ENCODE measurements around the gene CADM2.

Gene CADM2

GRCh38 chr3:85077018-85077417 lies 118.2 kb downstream of the CADM2 start:
- no peak overlapping the region for H4K91ac ChIP-seq (ENCODE audit: low read length)
- H3K4me3 ChIP-seq (ENCODE audit: insufficient read depth in 1 of 2, low read depth in 1 of 2, low read length in 2 of 2): no peak overlapping the region
- H3K9ac ChIP-seq (ENCODE audit: low read length): no peak overlapping the region
- no peak overlapping the region for H2BK15ac ChIP-seq (ENCODE audit: low read depth, poor library complexity, severe bottlenecking)
- H3K27me3 ChIP-seq (ENCODE audit: control insufficient read depth in 1 of 2, insufficient read depth in 1 of 2, low read length in 2 of 2): no peaks in the 10 kb centered on the region
- H3K4me1 ChIP-seq (ENCODE audit: control insufficient read depth, insufficient read depth, low read depth, low read length): no peaks in the 10 kb centered on the region
- H4K8ac ChIP-seq (ENCODE audit: low read length): no peak overlapping the region
- H3K18ac ChIP-seq (ENCODE audit: low read depth in 1 of 2, low read length in 2 of 2): no peak overlapping the region
- H2BK12ac ChIP-seq (ENCODE audit: low read length in 2 of 2): no peak overlapping the region
- H3K9me3 ChIP-seq (ENCODE audit: control insufficient read depth, low read length): no peaks in the 10 kb centered on the region
- H3K14ac ChIP-seq (ENCODE audit: low read length in 2 of 2): no peak overlapping the region
- H3K27ac ChIP-seq (ENCODE audit: low read length, poor library complexity, severe bottlenecking): no peak overlapping the region
- H2BK120ac ChIP-seq (ENCODE audit: low read depth, low read length): no peak overlapping the region
- H3K36me3 ChIP-seq (ENCODE audit: control insufficient read depth in 1 of 2, insufficient read depth in 2 of 2, low read depth in 1 of 2, low read length in 2 of 2): no peaks in the 10 kb centered on the region
- no peak overlapping the region for H2AK5ac ChIP-seq (ENCODE audit: low read length, severe bottlenecking)
- no peak overlapping the region for H3K23ac ChIP-seq (ENCODE audit: low read length in 2 of 2)
- H3K79me1 ChIP-seq (replicated peaks; ENCODE audit: low read length, poor library complexity, severe bottlenecking): no peaks in the 10 kb centered on the region
- WGBS: no CpG with 5 or more reads among the region's 1 CpG
- no peak for DNase-seq
- no peak overlapping the region for H2BK5ac ChIP-seq (ENCODE audit: low read depth, low read length, poor library complexity, severe bottlenecking)
- no peak overlapping the region for H3K4ac ChIP-seq (ENCODE audit: low read depth in 1 of 2, low read length in 2 of 2)
- H3K4me2 ChIP-seq (ENCODE audit: low read length, poor library complexity, severe bottlenecking): no peak overlapping the region
- H2AFZ ChIP-seq (ENCODE audit: low read depth, low read length): no peak overlapping the region

DNA sequence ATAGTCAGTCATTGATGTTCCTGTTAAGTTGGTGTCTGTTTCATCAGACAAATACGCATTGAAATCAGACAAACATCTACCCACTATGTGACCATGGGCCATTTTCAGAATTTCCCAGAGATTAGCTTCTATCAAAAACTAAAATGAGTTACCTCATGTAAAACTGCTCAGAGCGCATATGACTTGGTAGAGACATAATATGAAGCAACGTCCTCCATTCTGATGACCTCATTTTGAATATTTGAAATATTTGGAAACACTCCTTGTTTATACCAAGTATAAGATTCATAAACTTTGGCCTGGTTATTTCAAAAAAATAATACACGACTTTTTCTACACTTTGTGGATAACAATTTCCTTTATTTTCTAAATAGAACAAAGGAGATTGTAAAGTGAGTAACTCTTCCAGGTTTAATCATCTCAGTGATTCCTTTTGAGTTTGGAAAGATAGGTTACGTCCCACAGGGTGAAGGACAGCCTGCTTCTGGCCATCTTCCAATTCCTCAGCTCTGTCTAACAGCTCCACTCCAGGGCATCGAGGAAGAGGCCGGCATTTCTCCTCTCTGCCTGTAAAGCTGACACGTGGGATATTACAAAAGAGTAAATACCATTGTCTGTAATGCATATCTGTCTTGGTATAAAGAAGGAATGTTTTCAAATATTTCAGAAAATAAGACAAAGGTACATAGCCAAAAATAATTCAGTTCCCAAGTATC lies 122.6 kb downstream of the CADM2 start:
- Histone ChIP-seq H3K14ac (ENCODE audit: low read length in 2 of 2) (no peak overlapping the region), H3K18ac (ENCODE audit: low read depth in 1 of 2, low read length in 2 of 2) (no peak overlapping the region), H3K9ac (ENCODE audit: low read length) (no peak overlapping the region), H2BK5ac (ENCODE audit: low read depth, low read length, poor library complexity, severe bottlenecking) (no peak overlapping the region), H3K4me3 (ENCODE audit: insufficient read depth in 1 of 2, low read depth in 1 of 2, low read length in 2 of 2) (no peak overlapping the region), H3K27ac (ENCODE audit: low read length, poor library complexity, severe bottlenecking) (no peak overlapping the region), H3K4me2 (ENCODE audit: low read length, poor library complexity, severe bottlenecking) (no peak overlapping the region), H2AK5ac (ENCODE audit: low read length, severe bottlenecking) (no peak overlapping the region), H3K4me1 (ENCODE audit: control insufficient read depth, insufficient read depth, low read depth, low read length) (no peaks in the 10 kb centered on the region), H3K36me3 (ENCODE audit: control insufficient read depth in 1 of 2, insufficient read depth in 2 of 2, low read depth in 1 of 2, low read length in 2 of 2) (no peaks in the 10 kb centered on the region), H2BK12ac (ENCODE audit: low read length in 2 of 2) (no peak overlapping the region), H4K91ac (ENCODE audit: low read length) (no peak overlapping the region), H3K23ac (ENCODE audit: low read length in 2 of 2) (no peak overlapping the region), H2AFZ (ENCODE audit: low read depth, low read length) (no peak overlapping the region), H3K4ac (ENCODE audit: low read depth in 1 of 2, low read length in 2 of 2) (no peak overlapping the region), H4K8ac (ENCODE audit: low read length) (no peak overlapping the region), H3K9me3 (ENCODE audit: control insufficient read depth, low read length) (no peaks in the 10 kb centered on the region), H2BK15ac (ENCODE audit: low read depth, poor library complexity, severe bottlenecking) (no peak overlapping the region), H2BK120ac (ENCODE audit: low read depth, low read length) (no peak overlapping the region), H3K79me1 (replicated peaks; ENCODE audit: low read length, poor library complexity, severe bottlenecking) (no peaks in the 10 kb centered on the region), H3K27me3 (ENCODE audit: control insufficient read depth in 1 of 2, insufficient read depth in 1 of 2, low read length in 2 of 2) (no peaks in the 10 kb centered on the region)
- 89% methylated on average over 2 of the region's 8 CpGs for WGBS
- DNase-seq: no peak

- Histone ChIP-seq H3K27ac (ENCODE audit: low read length, poor library complexity, severe bottlenecking) (no peak overlapping the region), H3K4me3 (ENCODE audit: insufficient read depth in 1 of 2, low read depth in 1 of 2, low read length in 2 of 2) (no peak overlapping the region), H2BK15ac (ENCODE audit: low read depth, poor library complexity, severe bottlenecking) (no peak overlapping the region), H4K91ac (ENCODE audit: low read length) (no peak overlapping the region), H3K27me3 (ENCODE audit: control insufficient read depth in 1 of 2, insufficient read depth in 1 of 2, low read length in 2 of 2) (no peaks in the 10 kb centered on the region), H3K18ac (ENCODE audit: low read depth in 1 of 2, low read length in 2 of 2) (no peak overlapping the region), H3K23ac (ENCODE audit: low read length in 2 of 2) (no peak overlapping the region), H2BK5ac (ENCODE audit: low read depth, low read length, poor library complexity, severe bottlenecking) (no peak overlapping the region), H3K14ac (ENCODE audit: low read length in 2 of 2) (no peak overlapping the region), H3K9me3 (ENCODE audit: control insufficient read depth, low read length) (no peaks in the 10 kb centered on the region), H2BK12ac (ENCODE audit: low read length in 2 of 2) (no peak overlapping the region), H2AK5ac (ENCODE audit: low read length, severe bottlenecking) (no peak overlapping the region), H3K4ac (ENCODE audit: low read depth in 1 of 2, low read length in 2 of 2) (no peak overlapping the region), H3K4me2 (ENCODE audit: low read length, poor library complexity, severe bottlenecking) (no peak overlapping the region), H3K79me1 (replicated peaks; ENCODE audit: low read length, poor library complexity, severe bottlenecking) (no peaks in the 10 kb centered on the region), H3K9ac (ENCODE audit: low read length) (no peak overlapping the region), H3K36me3 (ENCODE audit: control insufficient read depth in 1 of 2, insufficient read depth in 2 of 2, low read depth in 1 of 2, low read length in 2 of 2) (no peaks in the 10 kb centered on the region), H4K8ac (ENCODE audit: low read length) (no peak overlapping the region), H3K4me1 (ENCODE audit: control insufficient read depth, insufficient read depth, low read depth, low read length) (no peaks in the 10 kb centered on the region), H2AFZ (ENCODE audit: low read depth, low read length) (no peak overlapping the region), H2BK120ac (ENCODE audit: low read depth, low read length) (no peak overlapping the region)
- 55% methylated on average over 6 of the region's 6 CpGs for WGBS
- DNase-seq: no peak
Observed at GRCh38 chr3:85090495-85090894, 131.7 kb downstream of the CADM2 start.

DNA sequence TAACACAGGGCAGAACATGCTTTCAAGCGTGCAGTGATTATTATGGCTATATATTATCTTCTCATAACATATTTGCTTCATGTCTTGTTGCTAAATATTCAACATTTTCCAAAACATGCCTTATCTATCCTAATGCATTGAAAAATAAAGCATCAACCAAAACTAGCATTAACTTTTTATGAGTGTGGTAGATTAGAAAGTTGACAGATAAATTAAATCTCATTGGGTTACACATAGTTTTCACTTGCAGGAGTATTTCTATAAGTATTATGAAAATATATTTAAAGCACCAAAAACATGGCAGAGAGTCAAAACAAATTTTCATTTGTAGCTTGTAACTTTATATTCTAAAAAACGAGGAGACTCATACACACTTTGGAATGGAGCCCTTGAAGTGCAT lies 141.5 kb downstream of the CADM2 start:
- H3K4me1 ChIP-seq (ENCODE audit: control insufficient read depth, insufficient read depth, low read depth, low read length): no peaks in the 10 kb centered on the region
- no peak overlapping the region for H2BK5ac ChIP-seq (ENCODE audit: low read depth, low read length, poor library complexity, severe bottlenecking)
- H3K14ac ChIP-seq (ENCODE audit: low read length in 2 of 2): no peak overlapping the region
- H2BK15ac ChIP-seq (ENCODE audit: low read depth, poor library complexity, severe bottlenecking): no peak overlapping the region
- no peak overlapping the region for H4K8ac ChIP-seq (ENCODE audit: low read length)
- no peaks in the 10 kb centered on the region for H3K27me3 ChIP-seq (ENCODE audit: control insufficient read depth in 1 of 2, insufficient read depth in 1 of 2, low read length in 2 of 2)
- no peaks in the 10 kb centered on the region for H3K36me3 ChIP-seq (ENCODE audit: control insufficient read depth in 1 of 2, insufficient read depth in 2 of 2, low read depth in 1 of 2, low read length in 2 of 2)
- no peak overlapping the region for H3K9ac ChIP-seq (ENCODE audit: low read length)
- no peak for DNase-seq
- H3K79me1 ChIP-seq (replicated peaks; ENCODE audit: low read length, poor library complexity, severe bottlenecking): no peaks in the 10 kb centered on the region
- no peak overlapping the region for H2AK5ac ChIP-seq (ENCODE audit: low read length, severe bottlenecking)
- no peak overlapping the region for H3K4ac ChIP-seq (ENCODE audit: low read depth in 1 of 2, low read length in 2 of 2)
- H2BK12ac ChIP-seq (ENCODE audit: low read length in 2 of 2): no peak overlapping the region
- H3K23ac ChIP-seq (ENCODE audit: low read length in 2 of 2): no peak overlapping the region
- H3K4me3 ChIP-seq (ENCODE audit: insufficient read depth in 1 of 2, low read depth in 1 of 2, low read length in 2 of 2): no peak overlapping the region
- WGBS: no CpG with 5 or more reads among the region's 2 CpGs
- no peak overlapping the region for H3K18ac ChIP-seq (ENCODE audit: low read depth in 1 of 2, low read length in 2 of 2)
- no peak overlapping the region for H2BK120ac ChIP-seq (ENCODE audit: low read depth, low read length)
- H3K9me3 ChIP-seq (ENCODE audit: control insufficient read depth, low read length): no peaks in the 10 kb centered on the region
- no peak overlapping the region for H3K27ac ChIP-seq (ENCODE audit: low read length, poor library complexity, severe bottlenecking)
- H3K4me2 ChIP-seq (ENCODE audit: low read length, poor library complexity, severe bottlenecking): no peak overlapping the region
- no peak overlapping the region for H4K91ac ChIP-seq (ENCODE audit: low read length)
- no peak overlapping the region for H2AFZ ChIP-seq (ENCODE audit: low read depth, low read length)

Data from mesenchymal stem cell (in vitro differentiated cells and primary cell).